NT2/D1 (cell line): ENCODE results near the gene GRB10.
"Not testable (repeated sequence)": the region's sequence is repeated elsewhere in the genome, so short reads cannot be mapped to it uniquely, and the experiment has no call there.

Experiments used
- DNase-seq: peaks from one replicate; pipeline ENCODE4 v3.0.0-alpha.2; 2011; ENCODE audit warnings: low read depth, low spot score
- H3K27me3 ChIP-seq: 2 replicates; pipeline ENCODE4 v1.6.0; 2011; ENCODE audit warnings: mild to moderate bottlenecking; ENCODE audit not compliant: insufficient read length, insufficient read depth
- H3K36me3 ChIP-seq: 2 replicates; pipeline ENCODE4 v1.6.1; 2011; ENCODE audit warnings: mild to moderate bottlenecking, low read length, mixed read lengths; ENCODE audit not compliant: insufficient read depth, insufficient read length
- H3K4me1 ChIP-seq: 2 replicates; pipeline ENCODE4 v1.5.1; 2011; ENCODE audit not compliant: insufficient read depth, insufficient read length
- H3K4me3 ChIP-seq: 2 replicates; pipeline ENCODE4 v1.5.1; 2011; ENCODE audit warnings: low read depth; ENCODE audit not compliant: insufficient read length
- H3K9ac ChIP-seq: 2 replicates; pipeline ENCODE4 v1.6.0; 2011; ENCODE audit warnings: low read depth; ENCODE audit not compliant: insufficient read length
- H3K9me3 ChIP-seq: 2 replicates; pipeline ENCODE4 v1.5.1; 2011; ENCODE audit warnings: mild to moderate bottlenecking, low read length; ENCODE audit not compliant: insufficient read depth
- SUZ12 ChIP-seq: IDR thresholded peaks from 2 replicates; pipeline ENCODE4 v1.6.1; 2011; ENCODE audit not compliant: insufficient read length, insufficient read depth; ENCODE audit errors: extremely low read depth
- YY1 ChIP-seq: IDR thresholded peaks from 2 replicates; pipeline ENCODE4 v1.6.1; 2011; ENCODE audit not compliant: insufficient read length, insufficient read depth
- ZNF274 ChIP-seq: IDR thresholded peaks from 2 replicates; pipeline ENCODE4 v1.6.1; 2011; ENCODE audit warnings: mild to moderate bottlenecking, low read depth, low read length

Gene GRB10

GRCh38 chr7:50775231-50775630 lies 7.5 kb downstream of the GRB10 start:
- Histone ChIP-seq H3K9ac (no peak overlapping the region), H3K27me3 (no peaks in the 10 kb centered on the region), H3K36me3 (peaks cover 23% of the 10 kb centered on the region), H3K4me3 (no peak overlapping the region), H3K4me1 (peaks cover 7% of the 10 kb centered on the region), H3K9me3 (peaks cover 41% of the 10 kb centered on the region)
- no peak for DNase-seq
- no peak for TF ChIP-seq SUZ12
- TF ChIP-seq YY1 = no peak
- no peak for TF ChIP-seq ZNF274

GRCh38 chr7:50774319-50774718 lies 8.4 kb downstream of the GRB10 start:
- Histone ChIP-seq H3K9ac (no peak overlapping the region), H3K4me1 (peaks cover 9% of the 10 kb centered on the region), H3K36me3 (peaks cover 30% of the 10 kb centered on the region), H3K4me3 (no peak overlapping the region), H3K27me3 (no peaks in the 10 kb centered on the region), H3K9me3 (peaks cover 50% of the 10 kb centered on the region)
- no peak for TF ChIP-seq ZNF274
- TF ChIP-seq YY1 = no peak
- TF ChIP-seq SUZ12 = no peak
- no peak for DNase-seq

GRCh38 chr7:50773071-50773470 lies 9.6 kb downstream of the GRB10 start:
- Histone ChIP-seq H3K4me1 (peaks cover 10% of the 10 kb centered on the region), H3K36me3 (peaks cover 28% of the 10 kb centered on the region), H3K9me3 (peaks cover 57% of the 10 kb centered on the region)
- H3K27me3 ChIP-seq, DNase-seq, H3K4me3 ChIP-seq, H3K9ac ChIP-seq: not testable (repeated sequence)

GRCh38 chr7:50771120-50772002 lies 11.3 kb downstream of the GRB10 start:
- no peaks in the 10 kb centered on the region for H3K27me3 ChIP-seq
- TF ChIP-seq ZNF274 = no peak
- no peak for TF ChIP-seq SUZ12
- no peak for TF ChIP-seq YY1
- no peak for DNase-seq
- H3K36me3 ChIP-seq = peaks cover 34% of the 10 kb centered on the region
- no peak overlapping the region for H3K9ac ChIP-seq
- peaks cover 63% of the 10 kb centered on the region for H3K9me3 ChIP-seq
- H3K4me3 ChIP-seq = no peak overlapping the region
- peaks cover 15% of the 10 kb centered on the region for H3K4me1 ChIP-seq

- Histone ChIP-seq H3K4me1 (peaks cover 8% of the 10 kb centered on the region), H3K36me3 (peaks cover 34% of the 10 kb centered on the region), H3K4me3 (no peak overlapping the region), H3K27me3 (no peaks in the 10 kb centered on the region), H3K9ac (no peak overlapping the region), H3K9me3 (peaks cover 73% of the 10 kb centered on the region)
- peak; percentile 74 for DNase-seq
- TF ChIP-seq SUZ12 (no peak), YY1 (no peak), ZNF274 (no peak)
Observed at GRCh38 chr7:50768485-50769474, 13.9 kb downstream of the GRB10 start.

GRCh38 chr7:50766849-50767207 lies 15.9 kb downstream of the GRB10 start:
- no peaks in the 10 kb centered on the region for H3K27me3 ChIP-seq
- peaks cover 8% of the 10 kb centered on the region for H3K4me1 ChIP-seq
- peaks cover 31% of the 10 kb centered on the region for H3K36me3 ChIP-seq
- TF ChIP-seq ZNF274 (no peak), YY1 (no peak), SUZ12 (no peak)
- no peak overlapping the region for H3K9ac ChIP-seq
- H3K4me3 ChIP-seq = no peak overlapping the region
- H3K9me3 ChIP-seq = peaks cover 66% of the 10 kb centered on the region
- no peak for DNase-seq
